GM21526 (cell line): ENCODE results near the gene FFAR1.
"Not testable (repeated sequence)": the region's sequence is repeated elsewhere in the genome, so short reads cannot be mapped to it uniquely, and the experiment has no call there.

Experiments used
- ATAC-seq: cut with Tn5 transposase; IDR thresholded peaks from one replicate; pipeline ENCODE4 v1.9.1; 2021; ENCODE audit warnings: moderate library complexity; ENCODE audit not compliant: unreplicated experiment, low FRiP score

The FFAR1 gene

GRCh38 chr19:35359395-35359794 lies 11.7 kb downstream of the FFAR1 start:
- not testable (repeated sequence) for ATAC-seq

GRCh38 chr19:35360081-35360480 lies 12.4 kb downstream of the FFAR1 start:
- not testable (repeated sequence) for ATAC-seq

- no peak for ATAC-seq
Observed at GRCh38 chr19:35360880-35361420, 13.2 kb downstream of the FFAR1 start.

GRCh38 chr19:35362261-35363000 lies 14.7 kb downstream of the FFAR1 start:
- ATAC-seq: no peak

- ATAC-seq: no peak
Observed at GRCh38 chr19:35363001-35363590, 15.4 kb downstream of the FFAR1 start.

- no peak for ATAC-seq
Observed at GRCh38 chr19:35363711-35364425, 16.2 kb downstream of the FFAR1 start.

GRCh38 chr19:35365303-35365702 lies 17.6 kb downstream of the FFAR1 start:
- no peak for ATAC-seq

GRCh38 chr19:35368378-35368777 lies 20.7 kb downstream of the FFAR1 start:
- ATAC-seq: no peak

GRCh38 chr19:35369522-35369921 lies 21.8 kb downstream of the FFAR1 start:
- no peak for ATAC-seq

- no peak for ATAC-seq
Observed at GRCh38 chr19:35370722-35371121, 23.0 kb downstream of the FFAR1 start, which contains the start of gene GPR42. TSS of gene GPR42 (plus strand) at chr19:35371068. CDS start at chr19:35371360, 292 bp downstream.

GRCh38 chr19:35373492-35373891 lies 25.8 kb downstream of the FFAR1 start:
- ATAC-seq: no peak

GRCh38 chr19:35374031-35374430 lies 26.3 kb downstream of the FFAR1 start:
- not testable (repeated sequence) for ATAC-seq

GRCh38 chr19:35375505-35376307 lies 28.0 kb downstream of the FFAR1 start:
- ATAC-seq: no peak

- no peak for ATAC-seq
Observed at GRCh38 chr19:35377656-35378055, 30.0 kb downstream of the FFAR1 start.

- ATAC-seq: no peak
Observed at GRCh38 chr19:35378356-35378755, 30.7 kb downstream of the FFAR1 start.

- ATAC-seq: not testable (repeated sequence)
Observed at GRCh38 chr19:35379545-35379944, 31.8 kb downstream of the FFAR1 start.

- ATAC-seq: no peak
Observed at GRCh38 chr19:35379992-35380391, 32.3 kb downstream of the FFAR1 start.

- ATAC-seq: no peak
Observed at GRCh38 chr19:35380450-35381124, 32.9 kb downstream of the FFAR1 start.

GRCh38 chr19:35381318-35381717 lies 33.6 kb downstream of the FFAR1 start:
- ATAC-seq: no peak

- ATAC-seq: no peak
Observed at GRCh38 chr19:35381926-35382325, 34.2 kb downstream of the FFAR1 start.
